GM18520 (cell line): Measurements from ENCODE around the gene RALGPS2.
"Not testable (repeated sequence)": the region's sequence is repeated elsewhere in the genome, so short reads cannot be mapped to it uniquely, and the experiment has no call there.

Experiments
- ATAC-seq: cut with Tn5 transposase; IDR thresholded peaks from one replicate; pipeline ENCODE4 v1.9.1; 2021; ENCODE audit not compliant: unreplicated experiment

RALGPS2 gene

DNA sequence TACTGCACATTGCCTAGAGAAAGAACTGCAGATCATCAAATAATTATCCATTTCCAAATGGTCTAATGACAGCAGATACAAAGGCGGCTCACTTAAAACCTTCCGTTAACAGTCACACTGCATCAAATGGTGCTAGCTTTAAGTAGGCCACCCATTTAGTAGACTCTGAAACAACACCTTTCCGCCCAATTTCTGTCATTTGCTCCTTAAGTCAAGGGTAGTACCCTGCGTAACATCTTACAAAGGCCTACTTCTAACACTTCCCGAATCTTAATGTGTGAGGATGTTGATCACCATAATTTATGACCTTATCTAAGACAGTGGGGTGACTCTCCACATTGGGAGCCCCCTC lies 692 bp upstream of the RALGPS2 start:
- no peak for ATAC-seq

DNA sequence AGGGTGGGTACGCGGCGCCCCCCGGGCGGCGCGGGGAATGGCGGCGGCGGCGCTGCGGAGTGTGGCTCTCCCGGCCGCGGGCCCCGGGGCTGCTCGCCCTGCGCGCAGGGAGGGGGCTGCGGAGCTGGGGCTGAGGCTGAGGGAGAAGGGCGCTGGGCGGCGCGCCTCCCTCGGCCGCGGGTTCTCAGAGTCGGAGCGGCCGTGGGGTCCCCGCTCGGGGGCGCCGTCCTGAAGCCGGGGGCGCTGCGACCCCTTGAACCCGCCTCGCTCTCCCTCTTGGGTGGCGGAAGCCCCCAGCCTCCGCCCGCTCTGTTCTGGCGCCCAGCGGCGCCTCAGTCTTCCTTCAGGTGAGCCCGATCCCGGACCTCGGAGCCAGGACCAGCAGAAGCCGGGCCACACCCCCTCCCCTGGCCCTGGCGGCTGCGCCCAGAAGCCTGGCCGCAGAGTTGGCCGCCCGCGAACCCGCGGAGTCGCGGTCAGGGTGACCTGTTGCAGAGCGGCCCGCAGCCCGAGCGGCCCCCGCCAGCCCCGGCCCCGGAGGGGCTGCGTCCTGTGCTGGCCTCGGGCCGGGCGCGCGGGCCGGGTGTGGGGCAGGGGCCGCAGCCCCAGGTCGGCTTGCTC lies 532 bp downstream of the RALGPS2 start:
- peak; percentile 15 for ATAC-seq

DNA sequence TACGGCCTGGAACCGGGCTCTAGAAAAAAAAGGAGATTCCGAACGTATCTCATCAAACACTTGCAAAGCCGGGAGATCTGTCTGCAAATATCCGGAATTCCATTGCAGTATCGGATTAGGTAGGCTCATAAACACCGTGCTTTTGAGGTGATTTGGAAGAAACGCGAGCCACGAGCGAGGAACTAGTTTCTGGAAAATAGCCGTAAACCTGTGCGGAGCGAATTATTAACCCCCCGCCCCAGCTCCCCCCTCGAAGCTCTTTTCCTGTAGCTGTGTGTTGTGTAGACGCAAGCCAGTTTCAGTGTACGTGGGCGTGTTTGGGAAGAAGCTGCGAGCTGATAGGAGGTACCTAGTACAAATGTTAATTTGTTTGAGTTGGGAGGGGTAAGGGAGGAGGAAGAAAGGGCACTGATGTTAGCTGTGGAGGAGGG lies 1.1 kb downstream of the RALGPS2 start:
- ATAC-seq = peak; percentile 70

DNA sequence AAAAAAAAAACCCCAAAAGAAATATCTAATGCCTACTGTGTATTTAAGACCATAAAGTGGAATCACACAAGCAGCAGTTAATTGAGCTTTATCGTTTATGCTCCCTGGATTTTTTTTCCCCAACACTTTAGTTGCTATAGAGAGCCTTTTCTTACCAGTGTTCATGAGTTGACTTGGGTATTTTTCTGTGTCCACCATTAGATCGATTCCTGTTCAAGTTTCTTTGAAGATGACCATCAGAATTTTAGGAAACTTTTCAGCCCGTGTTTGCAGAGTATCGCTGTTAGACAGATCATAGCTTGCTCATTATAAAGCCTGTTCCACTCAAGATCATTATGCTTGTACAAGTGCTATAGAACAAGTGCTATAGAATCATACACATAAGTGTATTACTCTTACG lies 1.5 kb downstream of the RALGPS2 start:
- ATAC-seq = no peak

DNA sequence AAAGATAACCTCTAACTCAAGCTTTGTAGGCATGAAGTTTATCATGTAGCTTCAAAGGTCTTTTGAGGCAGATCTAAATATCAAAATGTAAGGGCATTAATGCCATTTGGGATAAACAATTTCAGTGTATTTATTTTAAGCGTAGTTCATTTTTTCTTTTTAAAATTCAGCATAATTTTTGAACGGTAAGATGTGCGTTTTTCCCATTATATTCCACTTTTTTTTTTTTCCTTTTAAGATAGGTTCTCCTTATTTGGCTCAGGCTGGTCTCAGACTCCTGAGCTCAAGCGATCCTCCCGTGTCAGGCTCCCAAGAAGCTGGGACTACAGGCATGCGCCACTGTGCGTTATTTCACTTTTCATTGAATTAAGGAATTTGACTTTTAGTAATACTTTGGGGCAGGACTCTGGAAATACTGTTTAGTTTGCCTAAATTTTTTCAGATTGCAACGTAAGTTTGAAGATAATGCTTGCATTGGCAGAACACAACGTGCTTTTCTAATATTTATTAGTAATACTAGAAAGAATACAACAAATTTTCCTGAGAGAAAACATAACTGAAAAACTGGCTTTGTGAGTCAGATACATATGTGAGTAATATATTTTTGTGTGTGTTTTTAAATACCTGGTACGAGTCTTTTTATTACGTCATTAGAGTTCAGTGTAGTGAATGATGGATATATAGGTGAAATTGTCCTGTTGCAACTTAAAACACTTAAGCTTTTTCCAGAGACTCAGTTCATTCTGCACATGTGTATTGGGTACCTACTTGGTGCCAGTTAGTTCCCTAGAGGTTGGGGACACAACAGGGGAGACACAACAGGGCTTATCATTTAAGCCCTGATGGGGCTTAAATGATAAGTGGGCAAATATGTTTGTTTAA lies 2.2 kb downstream of the RALGPS2 start:
- no peak for ATAC-seq

DNA sequence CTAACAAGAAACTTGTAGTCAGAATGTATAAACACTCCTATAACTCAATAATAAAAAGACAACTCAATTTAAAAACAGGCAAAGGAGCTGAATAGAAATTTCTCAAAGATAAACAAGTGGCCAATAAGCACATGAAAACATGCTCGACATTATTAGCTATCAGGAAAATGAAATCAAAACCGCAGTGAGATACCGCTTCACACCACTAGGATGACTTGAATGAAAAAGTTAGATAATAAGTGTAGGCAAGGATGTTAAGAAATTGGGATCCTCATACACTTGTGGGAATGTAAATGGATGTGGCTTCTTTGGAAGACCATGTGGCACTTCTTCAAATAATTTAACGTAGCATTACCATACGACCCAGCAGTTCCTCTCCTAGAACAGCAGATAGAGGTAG lies 8.9 kb downstream of the RALGPS2 start:
- ATAC-seq = no peak

DNA sequence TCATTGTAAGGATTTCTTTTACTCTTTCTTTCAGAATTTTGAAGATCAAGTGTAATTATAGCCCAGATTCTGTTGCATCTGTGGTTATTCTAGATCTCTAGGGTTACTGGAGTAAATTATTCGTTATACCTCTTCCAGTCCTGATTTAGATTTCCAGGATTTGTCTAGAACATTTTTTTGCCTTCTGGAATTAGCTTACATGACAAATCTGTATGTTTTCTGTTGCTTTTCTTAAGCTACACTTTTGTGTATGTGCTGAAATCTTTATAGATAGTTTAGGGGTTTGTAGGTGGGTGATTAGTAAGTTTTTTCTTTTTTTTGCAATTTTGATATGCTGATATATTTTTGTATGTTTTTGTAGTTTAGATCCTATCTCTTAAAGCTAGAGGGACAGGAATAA lies 13.7 kb downstream of the RALGPS2 start:
- ATAC-seq = no peak

DNA sequence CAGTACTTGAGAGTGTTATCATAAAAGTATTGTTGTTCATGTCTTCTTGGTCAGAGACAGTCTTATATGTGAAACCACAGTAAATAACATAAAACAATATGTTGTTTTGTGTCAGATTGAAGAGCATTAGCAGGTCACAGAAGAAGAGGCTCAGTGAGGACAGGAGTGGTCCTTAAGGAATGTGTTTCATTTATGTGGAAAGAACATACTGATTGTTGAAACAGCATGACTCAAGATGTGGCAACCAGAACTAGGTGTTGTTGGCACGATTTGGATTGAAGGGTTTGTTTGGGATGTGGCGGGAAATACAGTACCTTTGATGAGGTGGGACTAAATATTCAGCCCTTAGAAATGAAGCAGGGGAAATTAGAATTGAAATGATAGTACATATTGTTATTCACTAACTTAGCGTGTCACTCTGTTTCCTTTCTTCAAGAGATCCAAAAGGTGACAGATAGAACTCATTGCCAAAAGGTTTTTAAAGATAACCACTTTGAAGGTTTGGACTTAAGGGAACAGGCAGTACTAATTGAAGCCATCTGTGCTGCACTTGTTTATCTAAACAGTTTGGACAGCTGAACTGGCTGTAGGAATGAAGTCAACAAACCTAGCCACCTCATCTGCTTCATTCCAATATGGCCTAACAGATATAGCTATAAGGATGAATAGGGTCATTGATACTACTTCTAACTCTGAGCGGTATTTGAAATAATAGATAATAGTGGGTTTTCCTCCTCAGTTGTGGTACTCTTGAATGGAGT lies 14.4 kb downstream of the RALGPS2 start:
- no peak for ATAC-seq

DNA sequence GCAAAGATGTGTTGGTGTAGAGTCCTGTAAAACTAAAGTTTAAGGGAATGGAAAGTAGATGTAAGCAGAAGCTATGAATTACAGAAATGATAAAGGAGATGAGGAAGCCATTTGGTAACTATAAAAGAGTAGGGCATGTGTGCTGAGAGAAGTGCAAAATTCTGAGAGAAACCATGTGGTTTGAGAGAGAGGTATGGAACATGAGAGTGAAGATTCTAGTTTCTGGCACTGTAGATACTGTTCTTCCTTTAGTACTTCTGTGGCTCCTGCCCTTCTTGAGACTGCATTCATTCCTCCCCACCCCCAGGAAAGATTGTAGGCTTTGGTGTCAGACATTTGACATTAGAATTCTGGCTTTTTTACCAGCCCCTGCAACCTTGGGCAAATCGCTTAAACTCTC lies 15.4 kb downstream of the RALGPS2 start:
- no peak for ATAC-seq

DNA sequence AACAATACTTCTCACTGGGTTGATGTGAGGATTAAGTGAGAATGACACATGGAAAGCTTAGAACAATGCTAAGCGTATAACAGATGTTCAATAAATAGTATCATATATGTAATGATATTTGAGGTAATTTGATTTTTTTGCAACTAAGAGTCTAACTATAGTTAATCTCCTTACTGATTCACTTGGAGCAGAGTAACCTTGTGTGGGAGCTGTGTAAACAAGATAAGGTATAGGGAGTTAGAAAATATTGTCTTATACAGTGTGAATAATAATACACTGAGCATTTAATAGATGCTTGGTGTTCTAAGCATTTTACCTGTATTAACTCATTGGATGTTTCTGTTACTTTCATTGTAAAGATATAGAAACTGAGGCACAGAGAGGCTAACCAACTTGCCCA lies 15.9 kb downstream of the RALGPS2 start:
- no peak for ATAC-seq

DNA sequence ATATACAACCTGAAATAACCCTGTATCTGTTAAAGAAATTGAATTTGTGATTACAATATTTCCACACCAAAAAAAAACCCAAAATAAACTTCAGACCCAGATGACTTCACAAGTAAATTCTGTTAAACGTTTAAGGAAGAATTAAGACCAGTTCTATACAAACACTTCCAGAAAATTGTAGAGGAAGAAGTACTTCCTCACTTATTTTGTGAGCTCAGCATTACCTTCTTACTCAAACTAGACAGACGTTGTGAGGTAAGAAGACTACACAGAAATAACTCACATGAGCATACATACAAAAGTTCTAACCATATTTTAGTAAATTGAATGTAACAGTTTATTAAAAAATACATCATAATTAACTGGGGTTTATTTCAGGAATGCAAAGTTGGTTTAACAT lies 18.8 kb downstream of the RALGPS2 start:
- no peak for ATAC-seq

DNA sequence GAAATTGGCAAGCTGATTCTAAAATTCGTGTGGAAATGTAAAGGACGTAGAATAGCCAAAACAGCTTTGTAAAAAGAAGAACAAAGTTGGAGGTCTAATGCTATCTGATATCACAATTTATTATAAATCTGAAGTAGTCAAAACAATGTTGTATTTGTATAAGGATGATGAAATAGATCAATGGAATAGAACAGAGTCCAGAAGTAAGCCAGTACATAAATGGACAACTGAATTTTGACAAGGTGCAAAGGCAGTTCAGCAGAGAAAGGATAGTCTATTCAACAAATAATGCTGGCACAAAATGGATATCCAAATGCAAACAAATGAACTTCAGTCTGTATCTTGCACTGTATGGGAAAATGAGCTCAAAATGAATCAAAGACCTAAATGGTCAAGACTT lies 20.2 kb downstream of the RALGPS2 start:
- ATAC-seq = no peak

DNA sequence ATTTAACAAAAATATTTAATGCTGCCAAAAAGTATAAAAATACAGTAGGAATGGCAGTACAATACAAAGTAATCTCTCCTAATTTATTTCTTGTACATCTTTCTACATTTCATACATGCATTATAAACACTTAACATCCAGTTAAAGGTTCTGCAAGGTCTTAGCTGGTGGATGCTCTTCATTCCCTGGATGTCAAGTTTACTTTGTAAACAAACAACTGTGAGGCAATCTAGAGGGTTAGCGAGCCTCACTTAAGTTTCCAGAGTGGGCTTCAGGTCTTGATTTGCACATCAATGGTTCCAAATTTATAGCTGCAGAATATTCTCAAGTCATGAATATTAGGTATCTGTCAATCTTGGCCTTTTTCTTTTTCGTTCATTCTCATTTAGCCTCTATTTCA lies 21.3 kb downstream of the RALGPS2 start:
- ATAC-seq = no peak

DNA sequence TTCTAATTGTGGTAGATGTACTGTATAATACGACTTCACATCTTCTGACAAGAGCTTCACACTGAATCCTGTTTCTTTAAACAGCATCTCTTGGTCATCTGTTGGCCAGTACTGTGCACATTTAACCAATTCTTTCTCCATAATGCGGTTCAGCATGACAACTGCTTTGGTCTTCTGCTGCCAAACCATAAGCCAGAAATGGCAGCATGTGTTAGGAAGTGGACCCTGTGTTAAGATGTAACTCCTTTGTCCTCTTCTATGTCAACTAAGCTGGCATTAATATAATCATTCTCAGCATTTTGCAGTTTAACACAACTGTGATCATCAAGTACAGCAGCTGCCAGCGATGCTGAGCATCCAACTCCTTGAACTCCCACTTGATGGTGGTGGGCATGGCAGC lies 22.3 kb downstream of the RALGPS2 start:
- not testable (repeated sequence) for ATAC-seq

DNA sequence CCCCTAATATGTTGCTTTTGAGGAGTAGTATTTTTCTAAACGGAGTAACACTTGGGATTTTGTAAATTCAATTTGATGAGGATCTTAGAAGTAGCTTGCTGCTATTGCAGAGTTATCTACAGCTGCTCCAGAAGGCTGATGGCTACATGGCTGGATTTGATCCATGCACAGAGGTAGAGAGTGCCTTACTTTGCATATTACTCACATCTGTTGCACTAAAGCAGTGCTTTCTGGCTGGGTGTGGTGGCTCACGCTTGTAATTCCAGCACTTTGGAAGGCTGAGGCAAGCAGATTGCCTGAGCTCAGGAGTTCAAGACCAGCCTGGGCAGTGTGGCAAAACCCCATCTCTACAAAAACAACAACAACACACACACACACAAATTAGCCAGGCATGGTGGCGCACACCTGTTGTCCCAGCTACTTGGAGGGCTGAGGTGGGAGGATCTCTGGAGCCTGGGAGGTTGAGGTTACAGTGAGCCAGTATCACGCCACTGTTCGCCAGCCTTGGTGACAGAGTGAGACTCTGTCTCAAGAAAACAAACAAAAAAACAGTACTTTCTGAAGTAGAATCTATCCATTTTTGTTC lies 24.6 kb downstream of the RALGPS2 start:
- no peak for ATAC-seq

DNA sequence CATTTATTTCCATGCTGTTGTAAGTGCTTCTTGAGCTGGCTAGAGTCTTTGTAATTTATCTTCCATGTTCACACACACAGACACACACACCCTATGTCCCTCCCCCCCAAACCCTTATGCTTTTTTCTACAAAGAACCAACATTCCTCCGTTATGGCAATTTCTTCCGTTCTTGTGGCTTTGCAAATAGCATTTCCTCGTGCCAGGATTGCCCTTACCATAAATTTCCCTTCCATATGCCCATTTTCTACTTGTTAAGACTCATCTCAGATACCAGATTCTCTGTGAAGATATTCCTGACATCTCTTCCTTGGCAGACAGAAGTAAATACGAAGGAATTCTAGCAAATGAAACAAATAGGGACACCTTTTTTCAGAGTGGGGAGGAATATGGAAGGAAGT lies 26.0 kb downstream of the RALGPS2 start:
- no peak for ATAC-seq

DNA sequence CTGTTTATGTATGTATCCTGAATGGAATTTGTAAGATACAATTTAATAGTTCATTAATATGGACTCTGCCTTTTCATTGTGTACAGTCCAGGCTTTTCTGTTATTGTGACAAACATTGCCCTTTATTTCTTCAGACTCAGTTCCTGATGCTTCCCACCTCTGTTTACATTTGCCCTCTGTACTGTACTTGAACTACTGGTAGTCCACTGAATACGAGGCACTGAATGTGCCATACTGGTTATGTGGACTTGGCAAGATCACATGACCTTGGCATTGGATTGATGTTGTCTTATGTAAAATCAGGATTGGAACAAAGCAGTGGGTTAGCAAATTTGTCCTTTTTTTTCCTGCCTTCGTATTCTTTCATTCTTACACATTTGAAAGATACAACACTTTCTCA lies 27.8 kb downstream of the RALGPS2 start:
- ATAC-seq = no peak

DNA sequence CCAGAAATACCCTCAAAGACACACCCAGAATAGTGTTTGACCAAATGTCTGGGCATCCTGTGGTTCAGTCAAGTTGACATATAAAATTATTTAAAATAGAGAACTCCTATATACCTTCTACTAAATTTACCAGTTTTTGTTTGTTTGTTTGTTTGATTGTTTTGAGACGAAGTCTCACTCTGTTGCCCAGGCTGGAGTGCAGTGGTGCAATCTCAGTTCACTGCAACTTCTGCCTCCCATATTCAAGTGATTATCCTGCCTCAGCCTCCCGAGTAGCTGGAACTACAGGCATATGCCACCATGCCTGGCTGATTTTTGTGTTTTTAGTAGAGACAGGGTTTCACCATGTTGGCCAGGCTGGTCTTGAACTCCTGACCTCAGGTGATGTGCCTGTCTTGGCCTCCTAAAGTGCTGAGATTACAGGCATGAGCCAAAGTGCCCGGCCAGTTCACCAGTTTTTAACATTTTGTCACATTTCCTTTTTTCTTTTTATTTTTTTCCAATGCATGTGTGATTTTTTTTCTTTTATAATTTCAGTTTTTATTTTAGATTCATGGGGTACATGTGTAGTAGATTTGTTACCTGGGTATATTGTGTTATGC lies 29.7 kb downstream of the RALGPS2 start:
- not testable (repeated sequence) for ATAC-seq

DNA sequence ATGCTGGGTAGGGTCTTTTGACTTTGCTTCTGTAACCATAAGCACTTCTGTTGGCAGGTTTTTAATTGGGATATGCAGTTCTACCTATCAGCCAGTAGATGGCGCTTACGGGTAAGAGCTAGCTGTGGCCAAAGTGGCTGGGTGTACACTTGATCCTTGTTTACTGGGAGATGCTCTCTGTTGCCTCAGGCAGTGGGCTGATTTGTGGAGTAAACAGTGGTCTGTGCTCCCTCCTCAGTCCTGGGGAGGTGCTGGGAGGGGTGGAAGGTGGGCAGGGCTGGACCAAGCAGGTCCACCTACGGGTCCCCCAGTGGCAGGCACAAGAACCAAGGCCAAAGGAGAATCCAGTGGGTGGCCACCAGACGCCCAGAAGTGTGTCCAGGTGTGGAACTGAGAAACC lies 43.4 kb downstream of the RALGPS2 start:
- ATAC-seq = no peak

DNA sequence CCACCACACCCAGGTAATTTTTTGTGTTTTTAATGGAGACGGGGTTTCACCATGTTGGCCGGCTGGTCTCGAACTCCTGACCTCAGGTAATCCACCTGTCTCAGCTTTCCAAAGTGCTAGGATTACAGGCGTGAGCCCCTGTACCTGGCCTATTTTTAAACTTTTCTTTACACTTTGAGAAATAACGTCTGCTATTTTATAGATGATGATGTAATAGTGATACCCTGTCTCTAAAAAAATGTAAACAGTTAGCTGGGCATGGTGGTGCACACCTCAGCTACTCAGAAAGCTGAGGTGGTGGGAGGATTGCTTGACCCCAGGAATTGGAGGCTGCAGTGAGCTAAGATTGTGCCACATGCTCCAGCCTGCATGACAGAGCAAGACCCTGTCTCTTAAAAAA lies 47.9 kb downstream of the RALGPS2 start:
- no peak for ATAC-seq

DNA sequence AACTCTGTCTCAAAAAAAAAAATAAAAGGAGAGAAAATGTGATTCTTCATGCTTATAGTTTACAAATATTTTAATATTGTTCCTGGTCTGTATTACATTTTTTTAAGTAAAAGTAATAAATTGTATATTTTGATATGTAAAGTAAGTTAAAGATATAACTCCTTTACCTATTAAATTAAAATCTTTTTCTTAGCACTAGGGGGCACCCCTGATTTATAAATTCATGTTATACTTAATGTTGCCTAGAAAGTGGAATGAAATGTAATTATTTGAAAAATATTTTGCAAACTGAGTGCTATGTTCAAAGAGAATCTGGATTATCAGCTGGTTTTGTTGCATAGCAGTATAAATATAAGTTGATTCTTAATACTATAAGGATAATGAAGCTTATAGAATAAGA lies 49.2 kb downstream of the RALGPS2 start:
- no peak for ATAC-seq
